ENCODE measurements around the gene ATP2B3. TPM values are rescaled to one million over a fixed set of nuclear protein-coding genes. Genes with fewer than 3 reads are reported as not detected.

The ATP2B3 gene
- total and polyA plus RNA-seq, 2 of the 4 experiments (the other 2 are of a cell fraction), result under 0.01 to 0.03 TPM

DNA sequence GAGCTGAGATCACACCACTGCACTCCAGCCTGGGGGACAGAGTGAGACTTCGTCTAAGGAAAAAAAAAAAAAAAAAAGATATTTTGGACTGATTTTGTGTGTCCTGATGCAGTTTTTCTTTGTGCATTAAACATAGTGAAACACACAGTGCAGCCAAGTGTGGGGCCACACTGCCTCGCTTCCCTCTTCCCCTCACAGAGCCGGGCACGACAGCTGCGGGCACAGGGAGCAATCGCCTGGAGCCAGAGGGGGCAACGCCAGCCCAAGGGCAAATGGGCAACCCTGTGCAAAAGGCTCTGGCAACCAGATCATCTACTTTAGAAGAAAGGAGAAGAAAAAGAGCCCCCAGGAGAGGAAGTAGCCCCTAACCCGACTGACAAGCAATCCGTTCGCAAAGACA, 95.0 kb downstream of the ATP2B3 start:
- no peak for TF ChIP-seq CHD1 (IDR thresholded peaks at IDR 0.05; ENCODE audit: low read depth, low read length)
- TF ChIP-seq MXI1 (IDR thresholded peaks at IDR 0.05; ENCODE audit: borderline replicate concordance, low read depth, low read length), result no peak
- TF ChIP-seq, protein P1, sequence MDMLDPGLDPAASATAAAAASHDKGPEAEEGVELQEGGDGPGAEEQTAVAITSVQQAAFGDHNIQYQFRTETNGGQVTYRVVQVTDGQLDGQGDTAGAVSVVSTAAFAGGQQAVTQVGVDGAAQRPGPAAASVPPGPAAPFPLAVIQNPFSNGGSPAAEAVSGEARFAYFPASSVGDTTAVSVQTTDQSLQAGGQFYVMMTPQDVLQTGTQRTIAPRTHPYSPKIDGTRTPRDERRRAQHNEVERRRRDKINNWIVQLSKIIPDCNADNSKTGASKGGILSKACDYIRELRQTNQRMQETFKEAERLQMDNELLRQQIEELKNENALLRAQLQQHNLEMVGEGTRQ (IDR thresholded peaks at IDR 0.05; ENCODE audit: low read depth, low read length), result no peak
- no peak for TF ChIP-seq NFE2L2 (IDR thresholded peaks at IDR 0.05; ENCODE audit: low read depth, low read length)
- TF ChIP-seq MAZ (IDR thresholded peaks at IDR 0.05; ENCODE audit: borderline replicate concordance, low read depth, low read length), result no peak
- TF ChIP-seq BHLHE40 (IDR thresholded peaks at IDR 0.05; ENCODE audit: low read depth, low read length), result no peak
- no peak for TF ChIP-seq RAD21 (IDR thresholded peaks at IDR 0.05; ENCODE audit: low read length)
- TF ChIP-seq CEBPB (IDR thresholded peaks at IDR 0.05; ENCODE audit: low read depth, low read length), result no peak
- no peak for TF ChIP-seq FOS (IDR thresholded peaks at IDR 0.05; ENCODE audit: low read depth, low read length)
- H2BK5ac ChIP-seq (ENCODE audit: low read depth, low read length, poor library complexity, severe bottlenecking), result no peak overlapping the region
- POLR2A ChIA-PET (ENCODE audit: unreplicated experiment), result no interaction called here
- H2BK15ac ChIP-seq (ENCODE audit: low read depth, low read length), result no peak overlapping the region
- CTCF ChIA-PET, result no interaction called here
- no peak overlapping the region for H3K4me3 ChIP-seq (ENCODE audit: insufficient read depth, low read depth, low read length)
- H3K23ac ChIP-seq (ENCODE audit: low read depth, low read length), result no peak overlapping the region
- H4K5ac ChIP-seq (ENCODE audit: low read depth, low read length), result no peak overlapping the region
- H2BK20ac ChIP-seq (ENCODE audit: low read depth, low read length), result no peak overlapping the region
- dilution Hi-C loops (cut with HindIII; ENCODE audit: low sequenced_read_pairs, unreplicated experiment) (no loop called here), intact Hi-C loops (cut with micrococcal nuclease) (no loop called here), in situ Hi-C loops (cut with MboI; ENCODE audit: low sequenced_read_pairs) (no loop called here)
- no peak overlapping the region for H2AK9ac ChIP-seq (replicated peaks; ENCODE audit: low read depth, low read length, poor library complexity)
- no peak overlapping the region for H2BK120ac ChIP-seq (ENCODE audit: low read depth, low read length)
- no peak overlapping the region for H2AFZ ChIP-seq (replicated peaks; ENCODE audit: low read length, poor library complexity)
- no TSS peak for BruUV-seq (replicated peaks)
- H3K9ac ChIP-seq (ENCODE audit: low read depth, low read length), result no peak overlapping the region
- no peaks in the 10 kb centered on the region for H3K79me1 ChIP-seq (ENCODE audit: low read depth in 1 of 2, low read length in 2 of 2)
- H3K4ac ChIP-seq (ENCODE audit: low read depth, low read length), result no peak overlapping the region
- DNase-seq, result no peak
- H3K4me1 ChIP-seq (ENCODE audit: control insufficient read depth, insufficient read depth, low read length), result no peaks in the 10 kb centered on the region
- no peak overlapping the region for H3K4me2 ChIP-seq (ENCODE audit: low read depth, low read length)
- no peaks in the 10 kb centered on the region for H4K20me1 ChIP-seq (ENCODE audit: insufficient read depth, low read length)
- H3K9me1 ChIP-seq (ENCODE audit: insufficient read depth, low read length), result no peaks in the 10 kb centered on the region
- H3K27ac ChIP-seq (ENCODE audit: insufficient read depth, low read length), result no peak overlapping the region
- no peak overlapping the region for H2AK5ac ChIP-seq (ENCODE audit: low read depth, low read length)
- WGBS, 2 experiments (ENCODE audit: extremely low coverage in 2 of 2, insufficient read length in 1 of 2), result no CpG with 5 or more reads among the region's 10 CpGs
- no peaks in the 10 kb centered on the region for H3K36me3 ChIP-seq (ENCODE audit: control insufficient read depth, insufficient read depth, low read length)
- no peak overlapping the region for H3K14ac ChIP-seq (replicated peaks; ENCODE audit: low read depth, low read length)
- ATAC-seq (ENCODE audit: low read depth), result no peak
- H3K9me3 ChIP-seq (ENCODE audit: control insufficient read depth, insufficient read depth, low read length), result peaks cover 2% of the 10 kb centered on the region
- no peak overlapping the region for H4K91ac ChIP-seq (ENCODE audit: insufficient read depth, low read depth, low read length)
- peaks cover 21% of the 10 kb centered on the region for H3K27me3 ChIP-seq (ENCODE audit: control insufficient read depth, insufficient read depth, low read length)
- no peak overlapping the region for H4K8ac ChIP-seq (ENCODE audit: low read depth in 2 of 2, low read length in 2 of 2)
- no peak overlapping the region for H3K56ac ChIP-seq (ENCODE audit: extremely low read depth, insufficient read depth, low read length)
- no peak overlapping the region for H3K18ac ChIP-seq (ENCODE audit: low read depth, low read length)
